ENCODE data around the gene TREH. TPM values are rescaled to one million over a fixed set of nuclear protein-coding genes. Genes with fewer than 3 reads are reported as not detected.

The TREH gene
- total RNA-seq, 1 experiment from 2014 or later = not detected

- no peak for DNase-seq (ENCODE audit: extremely low read depth, low read depth)
These were observed 9.4 kb downstream of the TREH start for GRCh38 chr11:118670063-118670462.

GRCh38 chr11:118666371-118666770 lies 13.1 kb downstream of the TREH start:
- DNase-seq (ENCODE audit: extremely low read depth, low read depth) = no peak

GRCh38 chr11:118663902-118664301 lies 15.5 kb downstream of the TREH start:
- DNase-seq (ENCODE audit: extremely low read depth, low read depth) = no peak

DNA sequence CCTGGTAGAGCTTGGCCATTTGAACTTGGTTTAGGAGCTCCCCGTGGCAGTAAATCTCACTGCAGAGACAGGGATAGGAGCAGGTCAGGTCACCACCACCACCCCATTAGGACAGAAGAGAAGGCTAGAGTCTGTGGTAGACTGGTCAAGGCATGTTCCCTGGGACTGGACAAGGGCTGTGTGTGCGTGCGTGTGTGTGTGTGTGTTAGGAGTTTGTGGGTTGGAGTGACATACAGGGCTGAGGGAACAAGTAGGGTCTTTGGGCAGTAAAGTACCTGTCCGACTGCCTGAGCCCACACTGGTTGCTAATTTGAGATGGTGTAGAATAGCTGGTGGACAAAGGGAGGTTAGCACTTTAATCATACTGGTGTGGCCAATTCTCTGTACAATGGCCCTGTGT lies 16.1 kb downstream of the TREH start:
- DNase-seq (ENCODE audit: extremely low read depth, low read depth) = no peak

- DNase-seq (ENCODE audit: extremely low read depth, low read depth) = no peak
These were observed 16.8 kb downstream of the TREH start for GRCh38 chr11:118662401-118663271.

DNA sequence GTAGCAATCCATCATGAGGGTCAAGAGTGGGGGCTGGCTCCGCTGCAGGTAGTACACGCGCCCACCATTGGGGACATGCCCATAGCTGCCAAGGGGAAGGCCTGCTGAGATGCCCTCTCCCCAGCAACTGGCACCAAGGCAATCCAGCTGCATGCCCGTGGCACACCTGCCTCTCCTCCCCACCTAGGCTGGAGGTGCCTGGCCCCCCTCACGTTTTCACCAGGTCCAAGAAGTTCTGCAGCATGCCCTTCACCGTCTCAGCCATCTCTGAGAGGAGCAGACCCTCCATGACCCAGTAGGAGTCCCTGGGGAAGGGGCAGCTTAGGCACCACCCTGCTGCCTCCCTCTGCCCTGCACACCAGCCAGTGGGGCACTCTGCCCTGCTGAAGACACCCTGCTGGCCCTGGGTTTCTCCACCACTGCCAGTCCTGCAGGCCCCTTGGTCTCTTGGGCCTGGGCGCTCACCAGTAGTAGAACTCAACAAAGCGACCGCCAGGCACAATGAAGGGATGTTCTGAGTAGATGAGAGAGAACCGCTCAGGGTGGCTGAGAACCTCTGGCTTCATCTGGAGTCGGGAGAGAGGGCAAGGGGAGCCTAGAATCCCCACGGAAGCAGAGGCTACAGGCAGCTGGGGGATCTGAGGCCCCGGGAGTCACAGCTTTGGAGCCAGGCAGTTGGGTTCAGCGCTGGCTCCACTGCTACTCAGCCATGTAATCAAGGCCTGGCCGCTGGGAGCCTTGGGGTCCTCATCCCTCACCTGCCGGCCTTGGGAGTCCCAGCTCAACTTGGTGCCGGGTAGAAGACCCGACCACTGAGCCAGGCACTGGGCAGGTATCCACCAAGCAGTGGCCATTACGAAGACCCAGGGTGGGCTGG lies 17.8 kb downstream of the TREH start:
- no peak for DNase-seq (ENCODE audit: extremely low read depth, low read depth)

DNA sequence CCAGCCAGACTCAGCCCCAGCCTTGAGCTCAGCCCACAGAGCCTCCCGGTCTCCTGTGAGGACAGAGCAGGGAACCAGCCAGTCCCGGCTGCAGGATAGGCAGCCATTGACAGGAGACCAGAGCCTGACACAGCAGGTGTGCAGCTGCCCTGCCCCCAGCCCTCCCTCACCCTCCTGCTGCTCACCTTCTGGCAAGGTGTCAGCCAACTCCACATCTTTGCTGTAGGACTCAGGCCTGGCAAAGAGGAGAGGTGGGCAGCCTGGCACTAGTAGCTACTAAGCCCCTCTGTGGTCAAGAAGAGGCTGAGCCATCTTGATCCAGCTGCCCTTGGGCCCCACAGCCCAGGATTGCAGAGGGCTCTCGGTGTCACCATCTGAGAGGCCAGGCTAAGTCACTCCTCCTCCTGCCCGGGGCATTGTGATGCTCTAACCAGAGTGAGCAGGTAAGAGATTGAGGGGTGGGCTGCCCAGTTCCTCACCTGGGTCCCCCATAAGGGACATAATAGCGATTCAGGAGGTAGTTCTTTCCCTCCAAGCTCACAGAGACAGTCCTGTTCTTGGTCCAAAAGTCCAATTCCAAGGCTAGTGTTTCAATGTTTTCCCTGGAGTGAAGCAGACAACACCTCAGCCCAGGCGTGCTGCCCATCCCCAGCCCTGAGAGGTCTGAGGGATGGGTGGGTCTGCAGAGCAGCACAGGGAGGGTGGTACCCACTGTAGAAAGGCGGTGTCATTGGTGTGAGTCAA lies 18.6 kb downstream of the TREH start:
- DNase-seq (ENCODE audit: extremely low read depth, low read depth) = no peak

DNA sequence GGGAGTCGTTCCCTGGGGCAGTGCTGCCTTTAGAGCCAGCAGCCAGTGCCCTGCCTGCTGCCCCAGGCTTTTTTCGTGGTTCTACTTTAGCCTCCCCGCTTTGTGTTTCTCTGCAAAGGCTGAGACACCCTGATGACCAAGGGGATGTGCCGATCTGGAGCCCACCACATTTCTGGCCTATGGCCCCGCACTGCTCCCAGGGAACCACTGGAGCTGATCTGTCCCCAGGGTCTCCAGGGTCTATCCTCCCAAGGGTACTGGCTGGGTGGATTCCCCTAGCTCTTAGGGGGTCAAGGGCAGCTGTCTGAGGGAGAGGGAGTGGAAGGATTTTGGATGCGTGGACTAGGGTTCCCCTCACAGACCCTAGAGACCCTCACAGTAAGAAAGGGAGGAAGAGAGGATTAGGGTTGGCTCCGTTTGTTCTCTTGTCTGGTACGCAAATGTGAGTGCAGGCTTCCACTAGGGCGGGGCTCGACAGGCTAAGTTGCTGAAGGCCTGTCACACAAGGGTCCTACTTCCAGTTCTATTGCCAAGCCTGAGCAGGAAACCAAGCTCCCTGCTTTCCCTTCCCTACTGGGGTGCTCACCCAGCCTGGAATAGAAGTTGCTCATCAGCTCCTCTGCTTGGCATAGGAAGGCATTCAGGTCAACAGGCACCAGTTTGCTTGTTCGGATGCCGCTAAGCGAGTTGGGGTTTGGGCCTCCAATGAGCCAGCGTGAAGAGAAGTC lies 19.3 kb downstream of the TREH start:
- no peak for DNase-seq (ENCODE audit: extremely low read depth, low read depth)

DNA sequence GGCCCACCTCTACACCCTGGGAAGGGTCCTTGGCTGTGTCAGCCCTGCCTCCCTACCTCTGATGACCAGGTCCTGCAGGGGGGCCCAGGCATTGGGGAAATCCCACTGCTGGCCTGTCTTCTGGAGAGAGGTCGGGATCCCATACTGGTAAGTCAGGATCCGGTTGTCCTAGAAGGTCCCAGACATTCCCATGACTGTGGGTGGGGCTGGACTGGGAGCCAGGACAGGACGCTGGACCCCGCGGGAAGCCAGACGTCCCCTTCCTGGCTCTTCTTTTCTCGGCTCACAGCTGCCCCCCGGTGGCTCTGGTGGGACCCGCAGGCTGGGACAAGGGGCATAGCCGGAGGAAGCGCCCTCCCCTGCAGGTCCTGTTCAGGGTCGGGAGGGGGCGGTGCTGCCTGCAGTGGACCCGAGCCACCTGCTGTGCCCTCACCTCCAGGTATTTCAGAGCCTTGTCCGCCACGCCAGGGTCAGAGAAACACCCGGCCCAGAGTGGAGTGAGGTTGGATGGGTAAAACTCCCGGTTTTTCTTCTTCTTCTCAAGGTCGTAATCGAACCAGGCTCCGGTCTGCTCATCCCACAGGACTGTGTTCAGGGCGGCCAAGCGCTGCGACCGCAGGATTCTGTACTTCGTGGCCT lies 20.0 kb downstream of the TREH start:
- DNase-seq (ENCODE audit: extremely low read depth, low read depth) = peak; percentile 73

- DNase-seq (ENCODE audit: extremely low read depth, low read depth) = no peak
These were observed 20.8 kb downstream of the TREH start for GRCh38 chr11:118658429-118659313.

DNA sequence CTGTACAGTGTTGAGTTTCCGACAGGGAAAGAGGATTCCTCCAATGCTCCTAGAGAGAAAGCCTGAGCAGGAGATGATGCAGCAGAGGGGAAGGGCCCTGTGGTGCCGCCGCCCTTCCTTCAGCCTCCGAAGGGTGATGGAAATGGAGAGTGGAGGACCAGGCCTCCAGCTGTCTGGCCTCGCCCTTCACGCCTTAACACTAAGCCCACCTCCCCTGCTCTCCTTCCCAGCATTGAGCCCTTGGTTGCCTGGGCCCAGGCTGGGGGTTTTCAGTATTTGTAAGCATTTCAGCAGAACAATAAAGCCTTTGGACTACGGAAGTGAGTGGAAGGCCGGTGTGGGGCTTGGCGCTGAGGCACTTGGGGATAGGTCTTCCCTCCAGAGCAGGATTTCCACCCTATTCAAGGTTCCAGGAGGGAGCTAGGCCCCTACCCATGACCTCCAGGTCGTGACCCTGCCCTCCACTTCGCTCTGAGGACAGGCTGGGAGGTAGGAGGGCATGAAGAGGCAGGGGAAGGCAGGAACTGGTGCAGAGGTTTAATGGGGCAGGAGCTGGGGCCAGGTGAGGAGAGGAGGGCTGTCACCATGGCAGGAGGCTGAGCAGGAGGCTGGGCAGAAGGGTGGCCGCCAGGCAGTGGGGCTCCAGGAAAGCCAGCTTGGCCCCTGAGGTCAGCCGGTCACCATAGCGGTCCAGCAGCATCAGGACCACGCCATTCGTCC lies 21.6 kb downstream of the TREH start:
- no peak for DNase-seq (ENCODE audit: extremely low read depth, low read depth)

- DNase-seq (ENCODE audit: extremely low read depth, low read depth) = no peak
These were observed 22.2 kb downstream of the TREH start for GRCh38 chr11:118657238-118657637.

DNA sequence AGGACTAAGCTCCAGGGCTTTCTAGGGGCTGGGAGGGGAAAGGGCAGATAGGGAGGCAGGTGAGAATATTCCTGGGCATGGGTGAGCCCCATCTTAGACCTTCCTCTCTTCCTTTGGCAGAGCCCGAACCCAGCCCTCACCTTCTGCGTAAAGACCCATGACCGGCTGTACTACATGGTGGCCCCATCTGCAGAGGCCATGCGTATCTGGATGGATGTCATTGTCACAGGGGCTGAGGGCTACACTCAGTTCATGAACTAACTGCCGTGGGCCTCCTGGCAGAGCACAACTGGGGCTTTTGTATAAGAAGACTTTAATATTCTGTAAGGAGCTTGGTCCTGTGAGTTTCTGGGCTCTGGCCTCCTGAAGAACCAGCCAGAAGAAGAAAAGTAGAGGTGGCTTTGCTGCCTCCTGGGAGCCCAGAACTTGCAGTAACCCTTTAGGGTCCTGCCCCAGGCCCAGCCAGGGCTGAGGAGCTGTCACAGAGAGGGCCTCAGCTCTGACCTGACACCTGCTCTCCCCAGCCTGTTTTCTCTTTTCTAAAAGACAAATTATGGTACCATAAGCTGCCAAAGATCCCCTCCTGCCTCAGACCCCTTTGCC lies 22.8 kb downstream of the TREH start:
- DNase-seq (ENCODE audit: extremely low read depth, low read depth) = no peak

DNA sequence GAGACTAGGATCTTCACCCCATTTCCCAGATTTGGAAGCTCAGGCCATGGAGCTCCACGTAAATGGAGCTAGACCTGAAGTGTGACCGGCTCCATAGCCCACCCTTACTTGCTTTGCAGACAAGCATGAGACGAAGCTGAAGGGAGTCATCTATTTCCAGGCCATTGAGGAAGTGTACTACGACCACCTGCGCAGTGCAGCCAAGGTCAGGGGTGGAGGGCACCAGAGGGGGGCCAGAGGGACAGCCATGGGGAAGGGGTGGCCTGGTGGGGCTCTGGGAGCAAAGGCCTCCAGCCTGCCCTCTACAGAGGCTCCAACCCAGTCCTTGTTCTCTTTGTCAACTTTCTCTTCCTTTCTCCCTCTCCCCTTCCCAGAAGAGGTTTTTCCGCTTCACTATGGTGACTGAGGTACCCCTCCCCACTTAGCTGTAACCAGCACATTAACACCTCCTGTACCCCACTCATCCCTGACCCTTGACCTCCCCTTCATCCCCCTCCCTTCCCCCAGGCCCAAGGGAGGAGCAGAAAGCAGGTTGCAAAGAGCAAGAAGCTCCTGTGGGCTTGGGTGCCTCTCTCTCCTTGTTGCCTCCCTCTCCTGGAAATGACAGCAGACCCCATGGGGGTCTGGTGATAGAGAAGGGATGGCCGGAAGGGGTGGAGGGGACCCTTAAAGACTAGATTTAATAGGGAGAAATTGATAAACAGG lies 23.8 kb downstream of the TREH start:
- no peak for DNase-seq (ENCODE audit: extremely low read depth, low read depth)

DNA sequence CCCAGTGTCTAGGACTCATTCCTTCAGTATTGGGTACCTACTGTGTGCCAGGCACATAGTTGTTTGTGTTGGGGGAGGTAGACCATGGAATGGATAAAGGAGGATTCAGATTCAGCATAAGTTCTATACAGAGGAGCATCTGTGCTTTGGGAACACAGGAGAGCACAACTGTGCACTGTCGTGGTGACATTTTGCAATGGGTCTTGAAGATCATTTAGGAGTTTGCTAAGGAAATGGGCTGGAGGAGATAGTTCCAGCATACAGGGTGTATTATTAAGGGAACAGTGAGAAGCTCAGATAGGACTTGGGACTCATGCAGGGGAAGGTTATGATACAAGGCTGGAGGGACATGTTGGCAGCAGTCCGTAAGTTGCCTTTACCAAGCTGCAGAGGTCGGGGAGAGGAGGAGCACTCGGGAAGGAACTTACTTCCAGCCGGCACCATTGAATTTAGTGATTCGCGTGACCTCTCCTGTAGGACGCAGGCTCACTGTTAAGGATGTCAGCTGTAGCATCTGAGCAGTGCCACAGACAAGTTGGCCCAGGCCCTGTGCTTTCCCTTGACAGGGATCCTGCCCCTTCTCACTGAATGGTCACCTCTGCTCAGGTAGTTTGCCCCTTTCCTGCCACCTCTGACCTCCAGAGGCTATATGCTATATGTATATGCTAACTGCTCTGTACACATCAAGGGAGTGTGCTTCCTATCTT lies 25.6 kb downstream of the TREH start:
- no peak for DNase-seq (ENCODE audit: extremely low read depth, low read depth)

DNA sequence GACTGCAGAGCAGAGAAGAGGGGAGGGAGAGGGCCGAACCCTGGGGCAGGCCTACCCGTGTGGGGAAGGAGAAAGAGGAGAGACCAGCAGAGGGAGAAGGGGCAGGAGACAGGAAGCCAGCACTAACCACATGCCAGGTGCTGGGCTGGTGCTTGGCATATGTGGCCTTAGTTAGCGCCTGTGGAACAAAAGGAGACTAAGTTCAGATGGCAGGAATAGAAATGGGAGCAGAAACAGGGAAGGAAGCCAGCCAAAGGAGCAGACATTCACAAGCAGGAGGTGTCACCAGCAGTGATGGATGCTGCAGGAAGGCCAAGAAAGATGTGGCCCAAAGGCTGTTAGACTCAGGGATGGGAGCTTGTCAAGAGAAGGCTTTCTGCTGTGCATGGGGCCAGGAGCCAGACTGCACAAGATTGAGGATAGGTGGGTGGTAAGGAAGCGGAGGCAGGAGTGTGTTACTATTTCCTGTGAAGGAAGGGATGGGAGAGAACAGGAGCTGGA lies 26.7 kb downstream of the TREH start:
- no peak for DNase-seq (ENCODE audit: extremely low read depth, low read depth)
